HG03159 (cell line): ENCODE data around the gene STX8.
"Not testable (repeated sequence)": the region's sequence is repeated elsewhere in the genome, so short reads cannot be mapped to it uniquely, and the experiment has no call there.

Experiments used
- ATAC-seq: cut with Tn5 transposase; IDR thresholded peaks from one replicate; pipeline ENCODE4 v1.9.1; 2021; ENCODE audit warnings: mild to moderate bottlenecking, moderate library complexity; ENCODE audit not compliant: unreplicated experiment

Gene STX8

GRCh38 chr17:9557161-9557755 is 18.4 kb downstream of the STX8 start:
- no peak for ATAC-seq

- ATAC-seq: not testable (repeated sequence)
These were observed 20.9 kb downstream of the STX8 start for GRCh38 chr17:9554715-9555114.

DNA sequence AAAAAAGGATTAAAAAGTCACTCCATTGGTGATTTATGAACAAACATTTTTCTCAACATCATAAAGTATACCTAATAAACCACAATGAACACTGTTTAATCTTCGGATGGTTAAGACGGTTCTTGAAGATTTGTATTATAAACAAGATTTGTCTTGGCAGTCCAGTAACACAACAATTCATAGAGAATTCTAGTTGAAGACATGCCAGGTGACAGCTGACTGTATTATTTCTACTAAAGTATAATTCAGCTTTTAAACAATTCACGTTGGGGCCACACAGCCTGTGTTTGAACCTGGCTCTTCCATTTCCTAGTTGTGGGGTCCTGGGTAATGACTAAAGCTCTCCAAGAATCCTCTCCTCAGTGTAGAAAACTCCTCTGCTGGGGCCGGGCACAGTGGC is 22.0 kb downstream of the STX8 start:
- ATAC-seq: no peak

DNA sequence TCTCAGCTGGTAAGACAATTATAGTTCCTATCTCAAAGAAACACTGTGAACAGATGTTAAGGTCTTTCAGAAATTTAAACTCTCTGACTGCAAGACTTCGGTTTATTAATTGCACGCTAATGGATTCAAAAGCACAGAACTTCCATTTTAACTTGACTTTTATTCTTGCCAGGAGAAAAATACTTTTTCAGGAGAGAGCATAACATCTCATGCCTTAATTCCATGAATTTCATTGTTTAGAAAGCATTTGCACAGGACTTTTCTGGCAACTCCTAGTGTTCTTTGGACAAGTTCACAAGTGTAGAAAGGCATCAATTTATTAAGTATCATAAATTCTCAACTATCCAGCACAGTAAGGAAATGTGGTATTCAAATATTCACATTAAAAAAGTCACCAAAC is 22.4 kb downstream of the STX8 start:
- ATAC-seq: no peak

DNA sequence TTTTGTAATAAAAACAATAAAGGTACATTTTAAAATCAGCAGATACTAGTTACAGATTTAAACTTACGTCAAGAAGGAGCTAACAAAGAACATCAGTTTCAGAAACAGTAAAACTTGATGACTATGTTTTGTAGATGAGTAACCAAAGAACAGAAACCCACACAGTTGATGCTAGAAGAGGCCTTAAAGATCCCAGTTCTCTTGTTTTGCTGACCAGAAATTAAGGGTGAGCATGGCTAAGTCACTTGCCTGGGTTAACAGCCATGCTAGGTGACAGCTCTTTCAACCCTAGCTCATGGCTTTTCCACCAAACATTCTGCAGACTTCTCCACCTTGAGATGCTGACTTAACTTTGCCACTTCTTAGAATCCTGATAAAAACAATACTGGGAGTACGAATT is 26.4 kb downstream of the STX8 start:
- no peak for ATAC-seq

DNA sequence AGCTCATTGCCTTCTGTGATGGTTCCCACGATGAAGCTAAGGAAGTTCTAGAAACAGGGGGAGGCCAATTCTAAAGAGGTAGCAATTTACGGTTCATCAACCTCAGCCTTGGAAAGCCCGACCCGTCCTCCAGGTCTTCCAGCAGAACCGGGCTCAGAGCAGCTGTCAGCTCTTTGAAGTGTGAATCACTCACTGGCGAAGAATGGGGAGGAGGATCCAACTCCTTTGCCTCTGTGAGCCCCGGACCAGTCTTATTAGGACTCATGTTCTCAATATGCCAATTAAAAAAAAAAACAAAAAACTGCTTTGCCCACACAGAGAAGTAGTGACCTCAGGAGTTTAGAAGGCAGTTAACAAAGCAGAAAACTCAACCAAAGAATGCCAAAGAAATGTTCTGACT is 31.4 kb downstream of the STX8 start:
- ATAC-seq: no peak

DNA sequence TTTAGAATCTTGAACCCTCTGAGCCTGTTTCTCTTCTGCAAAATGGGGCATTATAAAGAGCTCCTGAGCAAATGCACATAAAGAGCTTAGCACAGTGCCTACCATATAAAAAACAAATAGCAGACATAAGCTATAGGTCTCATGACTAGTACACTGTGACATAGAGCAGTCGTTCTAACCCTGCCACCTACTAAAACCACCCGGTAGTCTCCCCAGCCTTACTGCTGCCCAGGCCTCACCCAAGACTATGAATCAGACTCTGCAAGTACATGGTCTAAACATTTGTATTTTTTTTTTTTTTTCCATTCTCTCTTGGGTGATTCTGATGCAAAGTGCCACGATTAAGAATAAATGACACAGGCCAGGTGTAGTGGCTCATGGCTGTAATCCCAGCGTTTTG is 33.9 kb downstream of the STX8 start:
- no peak for ATAC-seq

GRCh38 chr17:9538626-9539025 is 37.0 kb downstream of the STX8 start:
- no peak for ATAC-seq

DNA sequence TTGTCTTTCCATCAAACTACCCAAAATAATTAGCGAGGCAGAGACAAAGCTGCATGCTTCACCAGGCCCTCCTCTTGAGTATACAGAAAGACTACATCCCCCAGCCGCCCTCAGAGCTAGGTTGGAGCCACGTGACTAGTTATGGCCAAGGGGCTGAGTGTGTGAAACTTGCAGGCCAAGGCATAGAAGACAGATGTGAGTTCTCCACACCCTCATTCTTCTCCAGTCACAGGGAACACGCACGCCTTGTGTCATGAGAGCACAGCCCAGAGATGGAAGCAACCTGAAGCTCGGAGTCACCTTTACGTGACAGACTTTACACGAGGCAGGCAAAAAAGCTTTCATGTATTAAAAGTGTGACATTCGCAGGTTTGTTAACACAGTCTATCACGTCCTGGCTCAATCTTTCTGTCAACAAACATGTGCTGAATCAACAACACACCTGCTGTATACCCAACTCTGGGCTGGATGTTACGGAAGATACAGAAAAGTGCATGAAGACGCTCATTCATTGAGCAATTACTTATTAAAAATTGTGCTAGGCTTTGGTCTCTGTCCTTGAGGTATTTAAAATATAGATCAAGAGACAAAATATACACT is 38.3 kb downstream of the STX8 start:
- no peak for ATAC-seq

- ATAC-seq: no peak
These were observed 39.6 kb downstream of the STX8 start for GRCh38 chr17:9536061-9536460.

DNA sequence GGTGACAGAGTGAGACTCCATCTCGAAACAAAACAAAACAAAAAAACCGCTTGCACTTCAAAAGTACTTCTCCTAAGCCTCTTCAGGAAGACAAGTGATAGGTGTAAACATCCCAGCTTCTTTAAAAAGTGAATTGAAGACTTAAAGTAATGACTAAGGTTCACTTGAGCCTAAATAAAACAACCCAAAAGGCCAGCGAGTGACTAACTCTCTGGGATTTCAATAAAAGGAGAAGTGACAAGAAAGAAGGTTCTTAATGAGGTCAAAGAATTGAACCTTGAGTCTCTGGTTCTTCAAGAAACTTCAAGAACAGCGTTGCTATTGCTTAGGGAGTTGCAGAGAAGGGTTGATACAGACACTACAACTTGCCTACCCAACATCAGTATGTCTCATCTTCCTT is 42.2 kb downstream of the STX8 start:
- ATAC-seq: no peak

GRCh38 chr17:9532715-9533114 is 42.9 kb downstream of the STX8 start:
- ATAC-seq: no peak

GRCh38 chr17:9531034-9531433 is 44.6 kb downstream of the STX8 start:
- no peak for ATAC-seq

GRCh38 chr17:9529033-9529700 is 46.5 kb downstream of the STX8 start:
- ATAC-seq: no peak

DNA sequence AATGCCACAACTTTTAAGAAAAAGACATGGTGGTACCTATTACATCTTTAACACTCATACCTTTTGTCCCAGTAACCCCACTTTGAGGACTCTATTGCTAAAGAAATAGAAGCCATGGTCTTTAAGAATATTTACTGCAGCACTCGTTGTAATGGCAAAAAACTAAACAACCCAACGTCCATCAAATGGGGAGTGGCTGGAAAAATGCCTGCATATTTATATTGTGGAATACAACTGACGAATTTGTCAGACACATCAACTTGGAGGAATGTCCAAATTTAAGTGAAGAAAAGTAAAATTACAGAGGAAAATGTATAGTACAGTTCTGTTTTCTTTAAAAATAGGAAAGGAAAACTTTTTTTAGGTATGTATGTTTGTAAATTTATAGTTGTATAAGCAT is 47.8 kb downstream of the STX8 start:
- no peak for ATAC-seq

DNA sequence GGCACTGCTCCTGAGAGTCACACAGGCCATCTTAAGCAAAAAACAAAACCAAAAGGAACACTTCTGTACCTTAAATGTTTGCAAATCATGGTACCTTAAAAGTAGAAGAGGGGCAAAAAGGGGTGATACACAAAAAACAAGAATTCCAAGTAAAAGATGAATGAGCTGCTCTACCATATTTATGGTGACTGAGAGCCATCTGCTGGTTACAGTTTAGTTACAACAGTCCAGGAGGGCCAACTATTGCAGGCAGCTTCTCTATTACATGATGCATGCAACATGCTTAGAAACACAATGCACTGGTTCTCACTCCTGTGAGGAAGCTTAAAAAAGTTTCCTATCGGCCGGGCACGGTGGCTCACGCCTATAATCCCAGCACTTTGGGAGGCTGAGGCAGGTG is 53.5 kb downstream of the STX8 start:
- no peak for ATAC-seq

DNA sequence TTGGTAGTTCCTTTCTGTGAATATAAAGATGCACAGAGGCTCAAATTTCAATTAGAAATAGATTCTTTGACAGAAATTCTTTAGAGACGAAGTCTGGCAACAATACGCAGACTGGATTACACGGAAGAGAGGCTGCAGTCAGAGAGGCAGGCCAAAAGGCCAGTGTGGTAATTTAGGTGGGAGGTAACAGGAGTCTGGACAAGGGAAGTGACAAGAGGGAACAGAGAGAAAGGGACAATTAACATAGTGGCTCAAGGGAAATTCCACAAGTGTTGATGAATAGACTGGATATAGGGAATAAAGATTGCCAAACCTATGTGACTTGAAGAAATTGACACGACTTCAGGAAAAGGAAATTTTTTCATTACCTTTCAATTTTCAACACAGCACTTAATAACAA is 54.6 kb downstream of the STX8 start:
- ATAC-seq: no peak

GRCh38 chr17:9520649-9521048 is 55.0 kb downstream of the STX8 start:
- no peak for ATAC-seq

- no peak for ATAC-seq
These were observed 55.9 kb downstream of the STX8 start for GRCh38 chr17:9519583-9520272.

GRCh38 chr17:9517396-9517795 is 58.2 kb downstream of the STX8 start:
- no peak for ATAC-seq

DNA sequence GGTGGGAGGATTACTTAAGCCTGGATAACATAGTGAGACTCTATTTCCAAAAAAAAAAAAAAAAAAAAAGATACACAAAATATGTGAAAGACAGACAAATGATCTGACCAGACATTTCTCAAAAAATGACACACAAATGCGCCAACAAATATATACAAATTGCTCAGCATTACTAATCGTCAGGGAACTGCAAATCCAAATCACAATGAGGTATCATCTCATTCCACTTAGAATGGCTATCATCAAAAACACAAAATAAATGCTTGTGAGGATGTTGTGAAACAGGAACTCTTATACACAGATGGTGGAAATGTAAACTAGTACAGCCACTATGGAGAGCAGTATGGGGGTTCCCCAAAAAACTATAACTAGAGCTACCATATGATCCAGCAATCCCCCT is 62.4 kb downstream of the STX8 start:
- no peak for ATAC-seq
